Esophagus (tissue), 2 donors: ENCODE measurements around the gene MTMR3. TPM values are rescaled to one million over a fixed set of nuclear protein-coding genes. Genes with fewer than 3 reads are reported as not detected.

Experiments used
- H3K27ac ChIP-seq, 2 donors: one replicate each; pipeline ENCODE4 v1.5.1; 2013; ENCODE audit warnings: low read depth in 2 of 2, mild to moderate bottlenecking in 2 of 2, inconsistent platforms in 1 of 2, low read length in 1 of 2, moderate library complexity in 1 of 2
- H3K27me3 ChIP-seq, 2 donors: one replicate each; pipeline ENCODE4 v1.6.1; 2013; ENCODE audit warnings: low read length in 2 of 2, control low read depth in 1 of 2, mild to moderate bottlenecking in 1 of 2; ENCODE audit not compliant: insufficient read depth in 2 of 2, control insufficient read depth in 1 of 2
- H3K36me3 ChIP-seq, 2 donors: one replicate each; pipeline ENCODE4 v1.6.1; 2013; ENCODE audit warnings: low read length in 1 of 2; ENCODE audit not compliant: control insufficient read depth in 2 of 2, insufficient read depth in 2 of 2
- H3K4me1 ChIP-seq, 2 donors: one replicate each; pipeline ENCODE4 v1.6.1; 2013; ENCODE audit warnings: low read length in 1 of 2; ENCODE audit not compliant: control insufficient read depth in 2 of 2, insufficient read depth in 2 of 2
- H3K4me3 ChIP-seq, 2 donors: one replicate each; pipeline ENCODE4 v1.5.1; 2013; ENCODE audit warnings: low read length in 2 of 2, mild to moderate bottlenecking in 2 of 2, low read depth in 1 of 2, moderate library complexity in 1 of 2
- H3K9me3 ChIP-seq, 2 donors: one replicate each; pipeline ENCODE4 v1.6.1; 2013; ENCODE audit warnings: mild to moderate bottlenecking in 2 of 2, low read depth in 1 of 2, low read length in 1 of 2, moderate library complexity in 1 of 2; ENCODE audit not compliant: control insufficient read depth in 2 of 2, insufficient read depth in 1 of 2
- WGBS, 2 donors: extraction: QIAGEN DNeasy Blood & Tissue Kit; methylation state at CpG; one replicate each; pipeline ENCODE4 v1.1.7; 2013; 5-methylcytosine and 5-hydroxymethylcytosine counted together
- polyA plus RNA-seq, 2 donors: library from polyadenylated mRNA; stranded (reverse); fragments of 200-250 nt; gene quantifications; one replicate each; pipeline ENCODE4 v1.2.3, GENCODE V29; 2013
- donor health status: healthy with polysubstance abuse.
- donor health status: Bipolar disorder and iron deficiency.

The MTMR3 gene
- polyA plus RNA-seq, 2 donors: 15.3 to 28.3 TPM

DNA sequence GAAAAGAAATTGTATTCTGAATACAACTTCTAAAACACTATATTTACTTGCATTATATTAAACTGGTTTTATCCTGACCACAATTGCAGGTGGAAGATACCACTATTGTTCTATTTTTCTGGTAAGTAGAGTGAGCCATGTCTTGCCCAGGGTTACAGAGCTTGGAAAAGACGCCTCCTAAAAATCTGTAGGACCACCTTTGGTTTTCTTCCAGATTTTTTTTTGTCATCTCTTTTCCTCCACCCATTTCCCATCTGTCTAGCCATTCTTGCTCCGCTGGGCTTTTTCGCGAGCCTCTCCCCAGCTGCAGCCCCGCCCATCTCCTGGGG lies 294 bp upstream of the MTMR3 start:
- Histone ChIP-seq H3K27ac (no peak overlapping the region), H3K4me3 (no peak overlapping the region), H3K36me3 (no peaks in the 10 kb centered on the region), H3K9me3 (no peaks in the 10 kb centered on the region), H3K27me3 (no peaks in the 10 kb centered on the region), H3K4me1 (no peaks in the 10 kb centered on the region)
- 0 to 2% methylated on average over 5 of the region's 5 CpGs for WGBS, 2 donors

DNA sequence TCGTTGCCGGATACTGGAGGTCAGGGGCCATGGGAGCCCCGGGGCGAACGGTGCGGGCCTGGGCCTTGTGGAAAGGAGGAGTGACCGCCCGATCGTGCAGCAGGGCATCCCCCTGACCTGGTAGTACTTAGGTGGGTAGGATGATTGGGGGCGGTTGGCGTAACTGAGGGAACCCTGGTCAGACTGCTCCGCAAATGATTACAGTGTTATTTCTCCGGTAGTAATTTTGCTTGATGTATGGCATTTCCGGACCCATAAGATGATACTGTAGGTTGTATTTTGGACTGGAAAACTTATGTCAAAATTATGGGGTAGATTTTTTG lies 762 bp downstream of the MTMR3 start:
- 0 to 1% methylated on average over 14 of the region's 14 CpGs for WGBS, 2 donors
- Histone ChIP-seq H3K4me1 (no peaks in the 10 kb centered on the region), H3K4me3 (peak overlapping the region; percentile 90 to 91), H3K27me3 (no peaks in the 10 kb centered on the region), H3K36me3 (no peaks in the 10 kb centered on the region), H3K27ac (peak overlapping the region; percentile 96 to 98), H3K9me3 (no peaks in the 10 kb centered on the region)

DNA sequence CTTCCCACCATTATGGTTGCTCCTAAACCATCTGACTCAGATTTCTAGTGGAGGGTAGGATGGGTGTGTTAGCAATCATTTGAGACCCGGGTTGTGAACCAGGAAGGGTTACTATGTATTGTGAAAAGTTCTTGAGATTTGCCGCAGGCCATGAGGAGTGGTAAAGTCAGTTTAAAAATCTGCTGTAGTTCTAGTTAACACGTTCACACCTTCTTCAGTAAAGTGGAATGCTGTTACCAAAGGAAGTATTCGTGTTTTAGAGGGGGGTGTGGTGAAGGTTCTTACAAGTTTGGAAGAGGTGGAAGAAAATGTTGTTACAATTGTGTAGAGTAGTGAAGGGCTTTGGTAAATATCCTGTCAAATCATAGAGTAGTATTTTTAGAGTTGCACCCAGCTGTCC lies 2.6 kb downstream of the MTMR3 start:
- 54 to 59% methylated on average over 4 of the region's 4 CpGs for WGBS, 2 donors
- no peaks in the 10 kb centered on the region for H3K9me3 ChIP-seq
- peak overlapping the region in 1 of 2 donors; percentile 55 for H3K27ac ChIP-seq
- no peaks in the 10 kb centered on the region for H3K27me3 ChIP-seq
- H3K4me1 ChIP-seq: no peaks in the 10 kb centered on the region
- peak overlapping the region in 1 of 2 donors; percentile 29 for H3K4me3 ChIP-seq
- H3K36me3 ChIP-seq: no peaks in the 10 kb centered on the region

DNA sequence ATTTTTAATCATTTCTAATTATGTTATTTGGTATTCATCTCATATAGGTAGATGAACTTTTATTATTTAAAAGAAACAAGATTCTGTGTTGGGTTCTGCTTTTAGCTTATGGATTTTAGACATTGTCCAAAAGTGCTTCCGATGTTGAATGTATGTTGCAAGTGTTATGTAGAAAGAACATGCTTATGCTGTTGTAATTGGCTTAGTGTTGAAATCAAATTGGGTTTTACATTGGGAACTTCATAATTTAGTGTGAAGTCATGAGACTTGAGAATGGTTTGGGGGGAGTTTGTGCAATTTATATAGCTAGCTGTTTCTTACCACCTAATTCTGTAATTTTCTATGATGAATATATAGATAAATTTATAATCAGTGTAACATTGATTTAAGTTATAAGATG lies 3.6 kb downstream of the MTMR3 start:
- Histone ChIP-seq H3K36me3 (no peaks in the 10 kb centered on the region), H3K4me1 (no peaks in the 10 kb centered on the region), H3K4me3 (no peak overlapping the region), H3K27ac (no peak overlapping the region), H3K27me3 (no peaks in the 10 kb centered on the region), H3K9me3 (no peaks in the 10 kb centered on the region)
- WGBS, 2 donors: 83 to 89% methylated on average over 1 of the region's 1 CpG

DNA sequence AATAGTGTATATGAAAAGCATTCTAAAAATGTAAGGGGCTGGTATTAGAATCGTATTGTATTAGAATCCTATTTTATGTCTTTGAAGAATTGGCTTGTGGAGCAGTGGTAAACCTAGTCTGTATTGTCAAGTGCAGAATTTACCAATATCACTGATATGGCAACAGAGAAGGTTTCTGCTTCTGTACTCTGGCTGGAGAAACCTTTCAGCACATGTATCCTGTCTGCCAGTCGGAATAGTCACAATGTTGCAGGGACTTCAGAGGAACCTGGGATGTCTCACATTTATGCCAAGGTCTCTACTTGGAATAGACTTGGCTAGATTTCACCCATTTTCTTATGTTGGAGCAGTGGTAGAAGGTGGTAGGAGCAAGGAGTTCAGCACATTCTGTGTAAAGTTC lies 4.4 kb downstream of the MTMR3 start:
- H3K27me3 ChIP-seq: no peaks in the 10 kb centered on the region
- 57 to 64% methylated on average over 2 of the region's 2 CpGs for WGBS, 2 donors
- H3K36me3 ChIP-seq: no peaks in the 10 kb centered on the region
- H3K4me3 ChIP-seq: no peak overlapping the region
- no peak overlapping the region for H3K27ac ChIP-seq
- no peaks in the 10 kb centered on the region for H3K4me1 ChIP-seq
- H3K9me3 ChIP-seq: no peaks in the 10 kb centered on the region

DNA sequence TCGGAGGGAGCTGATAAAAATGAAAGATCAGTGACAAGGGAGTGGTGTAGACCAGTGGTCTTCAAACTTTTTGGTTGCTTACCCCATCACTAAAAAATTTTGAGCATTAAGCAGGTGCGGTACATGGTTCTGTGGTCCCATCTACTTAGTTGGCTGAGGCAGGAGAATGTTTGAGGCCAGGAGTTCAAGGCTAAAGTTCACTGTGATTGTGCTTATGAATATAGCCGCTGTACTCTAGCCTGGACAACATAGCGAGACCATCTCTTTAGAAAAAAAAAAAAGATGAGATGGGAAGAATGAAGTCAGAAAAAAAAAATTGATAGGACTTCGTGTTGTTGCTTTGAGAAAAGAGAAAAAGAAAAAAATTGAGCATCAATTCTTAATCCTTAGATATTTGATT lies 7.8 kb downstream of the MTMR3 start:
- 86 to 96% methylated on average over 5 of the region's 5 CpGs for WGBS, 2 donors
- Histone ChIP-seq H3K36me3 (no peaks in the 10 kb centered on the region), H3K27ac (no peak overlapping the region), H3K9me3 (no peaks in the 10 kb centered on the region), H3K27me3 (no peaks in the 10 kb centered on the region), H3K4me3 (no peak overlapping the region), H3K4me1 (no peaks in the 10 kb centered on the region)

DNA sequence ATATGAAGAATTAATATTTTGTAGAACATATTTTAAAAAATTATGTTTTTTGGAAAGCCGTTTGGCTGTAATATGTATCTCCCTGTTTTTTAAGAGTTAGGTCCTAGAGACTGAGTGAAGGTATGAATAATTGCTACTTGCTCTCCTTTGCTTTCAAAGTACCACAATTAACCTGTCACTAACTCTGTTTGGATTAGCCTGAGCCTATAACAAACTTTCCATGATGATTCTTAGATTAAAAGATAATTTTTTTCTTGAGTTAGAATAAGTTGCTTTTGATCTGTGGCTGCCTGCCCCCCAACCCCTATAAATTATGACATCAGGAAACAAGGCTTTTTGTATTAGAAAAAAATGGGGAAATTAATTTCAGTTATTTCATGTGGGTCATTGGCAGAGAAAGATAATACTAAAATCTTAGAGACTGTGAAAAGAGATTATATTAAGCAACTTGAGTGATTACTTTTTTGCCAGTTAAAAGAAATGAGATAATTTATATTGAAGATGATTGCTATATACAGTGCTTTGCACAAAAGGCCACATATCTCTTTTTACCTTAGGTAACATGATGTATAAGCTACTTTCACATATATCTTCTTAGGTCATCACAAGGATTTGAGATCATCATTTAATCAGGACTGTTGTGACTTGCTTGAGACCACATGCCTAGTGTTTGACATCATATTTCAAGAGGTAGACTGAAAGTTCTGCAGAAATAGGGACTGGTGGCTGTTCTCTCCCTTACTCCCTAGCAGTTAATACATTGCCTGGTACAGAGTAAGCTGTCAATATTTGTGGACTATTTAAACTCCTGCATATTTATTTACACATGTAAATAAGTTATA lies 9.6 kb downstream of the MTMR3 start:
- no peak overlapping the region for H3K4me3 ChIP-seq
- H3K27me3 ChIP-seq: no peaks in the 10 kb centered on the region
- 74 to 84% methylated on average over 1 of the region's 1 CpG for WGBS, 2 donors
- H3K4me1 ChIP-seq: no peaks in the 10 kb centered on the region
- no peak overlapping the region for H3K27ac ChIP-seq
- no peaks in the 10 kb centered on the region for H3K36me3 ChIP-seq
- no peaks in the 10 kb centered on the region for H3K9me3 ChIP-seq

DNA sequence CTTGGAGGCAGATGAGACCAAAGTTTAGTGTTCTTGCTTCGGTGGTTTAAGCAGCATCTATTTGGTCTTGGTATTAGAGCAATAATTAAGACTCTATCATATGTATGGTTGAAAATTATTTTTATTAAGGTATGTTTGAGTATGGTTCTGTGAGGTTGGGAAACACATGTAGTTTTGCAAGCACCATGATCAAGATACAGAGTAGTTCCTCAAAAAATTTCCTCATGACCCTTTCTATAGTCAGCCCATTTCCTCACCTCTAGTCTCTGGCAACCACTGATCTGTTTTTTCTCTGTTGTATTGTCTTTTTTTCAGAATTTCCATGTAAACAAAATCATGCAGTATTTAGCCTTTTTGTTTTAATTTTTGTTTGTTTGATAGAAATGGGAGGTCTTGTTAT lies 18.4 kb downstream of the MTMR3 start:
- no peak overlapping the region for H3K27ac ChIP-seq
- no peaks in the 10 kb centered on the region for H3K4me1 ChIP-seq
- H3K4me3 ChIP-seq: no peak overlapping the region
- no peaks in the 10 kb centered on the region for H3K9me3 ChIP-seq
- H3K27me3 ChIP-seq: no peaks in the 10 kb centered on the region
- WGBS, 2 donors: 90 to 100% methylated on average over 1 of the region's 1 CpG
- no peaks in the 10 kb centered on the region for H3K36me3 ChIP-seq

DNA sequence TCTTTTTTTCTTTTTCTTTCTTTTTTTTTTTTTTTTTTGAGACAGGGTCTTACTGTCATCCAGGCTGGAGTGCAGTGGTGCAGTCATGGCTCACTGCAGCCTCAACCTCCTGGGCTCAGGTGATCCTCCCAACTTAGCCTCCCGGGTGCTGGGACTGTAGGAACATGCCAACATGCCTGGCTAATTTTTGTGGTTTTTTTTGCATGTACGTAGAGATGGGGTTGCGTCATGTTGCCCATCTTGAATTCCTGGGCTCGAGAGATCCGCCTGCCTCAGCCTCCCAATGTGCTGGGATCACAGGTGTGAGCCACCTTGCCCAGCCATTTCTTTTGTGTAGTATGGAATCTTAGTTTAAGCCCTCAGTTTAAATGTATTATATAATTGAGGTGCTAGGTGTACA lies 20.4 kb downstream of the MTMR3 start:
- Histone ChIP-seq H3K27ac (no peak overlapping the region), H3K27me3 (no peaks in the 10 kb centered on the region), H3K4me1 (no peaks in the 10 kb centered on the region), H3K9me3 (no peaks in the 10 kb centered on the region), H3K4me3 (no peak overlapping the region), H3K36me3 (no peaks in the 10 kb centered on the region)
- WGBS, 2 donors: 91 to 92% methylated on average over 5 of the region's 5 CpGs

DNA sequence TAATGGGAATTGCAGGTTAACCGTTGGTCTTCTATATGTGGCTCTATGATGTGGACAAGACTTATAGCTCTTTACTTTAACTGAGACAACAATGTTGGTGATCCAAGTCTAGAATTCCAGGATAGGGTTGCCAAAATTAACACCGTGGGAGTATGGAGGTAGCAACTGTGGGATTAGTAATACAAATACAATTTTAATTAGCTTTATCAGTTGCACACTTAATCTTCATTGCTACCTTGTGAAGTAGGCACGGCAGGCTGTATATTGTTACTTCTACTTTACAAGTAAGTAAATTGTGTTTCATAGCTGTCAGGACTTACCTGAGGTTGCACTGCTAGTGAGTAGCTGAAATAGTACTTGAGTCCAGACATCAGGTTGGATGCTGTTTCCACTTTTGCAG lies 21.0 kb downstream of the MTMR3 start:
- Histone ChIP-seq H3K4me3 (no peak overlapping the region), H3K36me3 (no peaks in the 10 kb centered on the region), H3K4me1 (no peaks in the 10 kb centered on the region), H3K9me3 (no peaks in the 10 kb centered on the region), H3K27me3 (no peaks in the 10 kb centered on the region), H3K27ac (no peak overlapping the region)
- 71% methylated on average over 3 of the region's 3 CpGs for WGBS, 2 donors
